ENCODE measurements around the gene GALNT9.

The GALNT9 gene

DNA sequence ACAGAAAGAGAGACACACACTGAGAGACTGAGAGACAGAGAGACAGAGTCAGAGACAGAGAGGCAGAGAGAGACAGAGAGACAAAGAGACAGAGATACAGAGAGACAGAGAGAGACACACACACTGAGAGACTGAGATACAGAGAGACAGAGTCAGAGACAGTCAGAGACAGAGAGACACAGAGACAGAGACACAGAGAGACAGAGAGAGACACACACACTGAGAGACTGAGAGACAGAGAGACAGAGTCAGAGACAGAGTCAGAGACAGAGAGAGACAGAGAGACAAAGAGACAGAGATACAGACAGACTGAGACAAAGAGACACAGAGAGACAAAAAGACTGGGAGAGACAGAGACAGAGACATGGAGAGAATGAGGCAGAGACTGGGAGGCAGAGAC is 90.0 kb downstream of the GALNT9 start:
- DNase-seq (ENCODE audit: low read depth in 2 of 2), result no peak
- H3K4me3 ChIP-seq (replicated peaks in 1 of 2; ENCODE audit: low read depth in 2 of 2, low read length in 2 of 2), result no peak overlapping the region
- TF ChIP-seq, protein P1, sequence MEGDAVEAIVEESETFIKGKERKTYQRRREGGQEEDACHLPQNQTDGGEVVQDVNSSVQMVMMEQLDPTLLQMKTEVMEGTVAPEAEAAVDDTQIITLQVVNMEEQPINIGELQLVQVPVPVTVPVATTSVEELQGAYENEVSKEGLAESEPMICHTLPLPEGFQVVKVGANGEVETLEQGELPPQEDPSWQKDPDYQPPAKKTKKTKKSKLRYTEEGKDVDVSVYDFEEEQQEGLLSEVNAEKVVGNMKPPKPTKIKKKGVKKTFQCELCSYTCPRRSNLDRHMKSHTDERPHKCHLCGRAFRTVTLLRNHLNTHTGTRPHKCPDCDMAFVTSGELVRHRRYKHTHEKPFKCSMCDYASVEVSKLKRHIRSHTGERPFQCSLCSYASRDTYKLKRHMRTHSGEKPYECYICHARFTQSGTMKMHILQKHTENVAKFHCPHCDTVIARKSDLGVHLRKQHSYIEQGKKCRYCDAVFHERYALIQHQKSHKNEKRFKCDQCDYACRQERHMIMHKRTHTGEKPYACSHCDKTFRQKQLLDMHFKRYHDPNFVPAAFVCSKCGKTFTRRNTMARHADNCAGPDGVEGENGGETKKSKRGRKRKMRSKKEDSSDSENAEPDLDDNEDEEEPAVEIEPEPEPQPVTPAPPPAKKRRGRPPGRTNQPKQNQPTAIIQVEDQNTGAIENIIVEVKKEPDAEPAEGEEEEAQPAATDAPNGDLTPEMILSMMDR (IDR thresholded peaks at IDR 0.05; ENCODE audit: low read depth, low read length), result no peak

DNA sequence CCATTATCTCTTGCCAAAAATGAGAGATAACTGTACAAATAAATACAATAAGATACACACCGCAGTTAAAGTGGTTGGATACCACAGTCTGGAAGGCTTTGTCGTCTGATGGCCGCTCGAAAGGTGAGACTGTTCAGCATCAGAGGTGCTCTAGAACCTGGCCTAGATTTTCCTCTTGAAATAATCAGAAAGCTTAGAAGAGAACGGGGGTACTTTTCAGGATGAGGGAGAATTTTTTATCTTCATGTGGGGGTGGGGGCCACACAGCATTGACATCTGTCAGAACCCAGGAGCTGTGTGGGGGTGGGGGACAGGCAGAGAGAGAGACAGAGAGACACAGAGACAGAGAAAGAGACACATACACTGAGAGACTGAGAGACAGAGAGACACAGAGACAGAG is 90.5 kb downstream of the GALNT9 start:
- H3K4me3 ChIP-seq (replicated peaks in 1 of 2; ENCODE audit: low read depth in 2 of 2, low read length in 2 of 2), result no peak overlapping the region
- no peak for DNase-seq (ENCODE audit: low read depth in 2 of 2)
- TF ChIP-seq, protein P1 (IDR thresholded peaks at IDR 0.05; ENCODE audit: low read depth, low read length), result no peak

DNA sequence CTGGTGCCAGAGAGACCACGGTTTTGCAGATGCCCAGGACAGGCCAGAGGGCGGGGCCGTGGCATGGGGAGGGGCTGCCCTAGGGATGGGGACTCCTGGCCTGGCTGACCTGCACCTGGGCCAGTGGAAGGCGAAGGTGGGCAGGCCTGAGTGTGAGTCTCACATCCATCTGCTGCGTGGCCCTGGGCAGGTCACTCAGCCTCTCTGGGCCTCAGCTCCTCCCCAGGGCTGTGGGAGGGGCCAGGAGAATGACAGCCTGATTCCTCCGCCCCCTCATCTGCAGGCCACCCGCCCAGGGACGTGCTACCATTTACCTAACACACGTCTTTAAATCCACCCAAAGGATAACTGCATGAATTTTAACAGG is 90.9 kb downstream of the GALNT9 start:
- DNase-seq (ENCODE audit: low read depth in 2 of 2), result no peak
- TF ChIP-seq, protein P1 (IDR thresholded peaks at IDR 0.05; ENCODE audit: low read depth, low read length), result no peak

DNA sequence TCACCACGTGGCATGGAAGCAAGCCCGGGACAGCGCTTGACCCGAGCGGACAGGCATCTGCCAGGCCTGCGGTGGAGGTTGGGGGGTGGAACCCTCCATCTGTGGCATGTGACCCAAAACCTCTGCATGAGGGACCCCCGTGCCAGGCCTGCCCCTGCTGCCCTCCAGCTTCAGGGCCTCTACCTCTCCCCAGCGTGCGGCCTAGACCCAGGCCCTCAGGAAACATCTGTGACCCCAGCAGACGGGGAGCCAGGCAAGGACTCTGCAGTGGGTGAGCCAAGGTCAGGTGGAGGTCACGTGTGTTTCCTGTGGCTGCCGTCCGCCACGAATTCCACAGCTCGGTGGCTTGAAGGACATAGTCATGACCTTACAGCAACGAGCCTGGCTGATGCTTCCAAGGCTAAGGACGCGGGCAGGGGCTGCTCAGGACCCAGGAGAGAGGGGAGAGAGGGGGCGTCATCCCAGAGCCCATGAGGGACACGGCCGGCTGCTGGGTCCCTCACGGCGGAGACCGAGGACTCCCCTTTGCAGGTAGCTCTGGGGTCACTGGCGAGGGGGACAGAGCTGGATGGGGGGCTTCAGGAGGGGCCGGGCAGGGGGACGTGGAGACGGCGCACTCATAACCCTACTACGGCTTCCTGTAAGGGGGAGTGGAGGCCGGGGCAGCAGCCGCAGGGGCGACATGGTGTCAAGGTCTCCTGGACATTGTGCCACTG is 91.5 kb downstream of the GALNT9 start:
- TF ChIP-seq, protein P1 (IDR thresholded peaks at IDR 0.05; ENCODE audit: low read depth, low read length), result no peak
- H3K4me3 ChIP-seq (replicated peaks in 1 of 2; ENCODE audit: low read depth in 2 of 2, low read length in 2 of 2), result no peak overlapping the region
- DNase-seq (ENCODE audit: low read depth in 2 of 2), result no peak

More for the DNA sequence above, 90.9 kb downstream of the GALNT9 start:
- no peak overlapping the region for H3K4me3 ChIP-seq (replicated peaks in 1 of 2; ENCODE audit: low read depth in 2 of 2, low read length in 2 of 2)

DNA sequence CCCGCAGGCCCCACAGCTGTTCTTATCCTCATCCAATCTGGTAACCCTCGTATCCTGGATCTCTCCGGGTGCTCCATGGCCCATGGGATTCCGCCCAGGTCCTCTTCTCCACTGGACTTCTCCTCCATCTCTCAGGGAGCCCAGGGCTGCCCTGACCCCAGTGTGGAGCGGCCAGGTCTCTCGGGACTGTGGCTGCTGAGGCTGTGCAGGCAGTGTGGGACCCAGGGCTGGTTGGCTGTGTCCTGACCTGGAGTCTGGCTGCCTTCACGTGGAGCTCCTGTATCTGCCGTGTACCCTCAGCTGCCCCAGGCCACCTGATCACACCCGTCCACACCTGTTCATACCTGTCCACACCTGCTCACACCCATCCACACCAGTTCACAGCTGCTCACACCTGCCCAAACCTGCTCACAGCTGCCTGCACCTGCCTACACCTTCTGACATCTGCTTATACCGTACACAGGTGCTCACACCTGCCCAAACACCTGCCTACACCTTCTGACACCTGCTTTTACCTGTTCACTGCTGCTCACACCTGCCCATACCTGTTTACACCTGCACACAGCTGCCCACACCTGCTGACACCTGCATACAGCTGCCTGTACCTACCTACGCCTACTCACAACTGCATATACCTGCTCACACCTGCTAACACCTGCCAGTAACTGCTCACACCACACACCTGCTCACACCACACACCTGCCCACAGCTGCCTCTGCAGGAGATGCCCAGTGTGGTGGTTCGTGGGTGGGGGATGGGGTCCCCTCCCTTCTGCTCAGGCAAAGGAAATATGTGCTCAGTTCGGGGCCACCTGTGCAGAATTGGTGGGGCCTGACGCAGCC is 92.2 kb downstream of the GALNT9 start:
- TF ChIP-seq, protein P1 (IDR thresholded peaks at IDR 0.05; ENCODE audit: low read depth, low read length), result no peak
- no peak for DNase-seq (ENCODE audit: low read depth in 2 of 2)
- H3K4me3 ChIP-seq (replicated peaks in 1 of 2; ENCODE audit: low read depth in 2 of 2, low read length in 2 of 2), result no peak overlapping the region

DNA sequence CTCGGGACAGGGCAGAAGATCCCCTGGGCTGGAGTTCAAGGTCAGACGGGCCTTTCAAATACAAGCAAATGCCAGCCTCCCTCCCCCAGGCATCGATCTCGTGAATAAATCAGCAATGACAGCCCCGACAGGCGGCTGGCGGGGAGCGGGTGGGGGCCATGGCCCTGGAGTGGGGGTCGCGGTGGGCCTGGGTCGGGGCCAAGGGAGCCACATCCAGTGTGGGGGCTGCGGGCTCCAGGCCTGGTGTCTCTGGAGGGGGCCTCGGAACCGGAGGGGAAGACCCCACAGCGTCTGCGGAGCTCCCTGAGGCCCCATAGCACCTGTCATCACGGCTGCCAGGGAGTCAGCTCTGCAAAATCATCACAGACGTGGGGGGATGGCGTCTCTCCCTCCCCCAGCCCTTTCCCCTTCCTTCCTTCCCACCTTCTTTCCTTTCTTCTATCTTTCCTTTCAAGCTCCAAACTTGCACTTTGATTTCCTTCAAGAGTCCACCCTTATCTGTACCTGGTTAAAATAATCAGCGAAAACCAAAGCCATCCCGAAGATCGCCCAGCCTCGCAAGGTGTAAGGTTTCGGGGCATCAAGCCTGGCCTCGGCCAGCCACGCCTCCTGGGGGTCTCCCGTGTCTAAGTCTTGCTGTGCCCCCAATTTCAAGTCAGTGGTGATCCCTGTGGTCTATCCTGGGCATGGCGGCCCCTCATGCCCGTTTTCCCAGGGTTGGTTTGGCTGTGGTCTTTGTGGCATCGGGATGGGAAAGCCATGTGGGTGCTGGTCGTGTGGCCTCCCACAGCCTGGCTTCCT is 93.1 kb downstream of the GALNT9 start:
- no peak for DNase-seq (ENCODE audit: low read depth in 2 of 2)
- TF ChIP-seq, protein P1 (IDR thresholded peaks at IDR 0.05; ENCODE audit: low read depth, low read length), result no peak
- no peak overlapping the region for H3K4me3 ChIP-seq (replicated peaks in 1 of 2; ENCODE audit: low read depth in 2 of 2, low read length in 2 of 2)

Data from cardiac fibroblast (primary cell).